Right cardiac atrium (tissue), 5 donors: Measurements from ENCODE around the gene NCAPD3. TPM values are rescaled to one million over a fixed set of nuclear protein-coding genes. Genes with fewer than 3 reads are reported as not detected.
A peak's percentile ranks its signal among the peaks of the same experiment; 100 is the strongest.

Experiments
- ATAC-seq, 2 donors: fragments of 200-7000 bp; cut with Tn5 transposase; one replicate each; pipeline versions ENCODE4 v1.8.0 to v1.9.1; 2020; ENCODE audit warnings: moderate library complexity in 2 of 2, mild to moderate bottlenecking in 1 of 2
- DNase-seq, 3 donors: peaks; one replicate each; pipeline ENCODE4 v3.0.0-alpha.2; 2020
- H3K27ac ChIP-seq: one replicate; pipeline ENCODE4 v1.5.1; 2013; ENCODE audit warnings: mild to moderate bottlenecking, low read length, control low read depth, moderate library complexity
- H3K27me3 ChIP-seq: one replicate; pipeline ENCODE4 v1.6.1; 2013; ENCODE audit not compliant: control insufficient read depth, insufficient read depth
- H3K4me1 ChIP-seq: one replicate; pipeline ENCODE4 v1.6.1; 2013; ENCODE audit warnings: low read length; ENCODE audit not compliant: control insufficient read depth, insufficient read depth
- H3K4me3 ChIP-seq: one replicate; pipeline ENCODE4 v1.5.1; 2013; ENCODE audit warnings: low read length, control low read depth
- H3K9me3 ChIP-seq: one replicate; pipeline ENCODE4 v1.6.1; 2013; ENCODE audit warnings: low read length; ENCODE audit not compliant: control insufficient read depth
- WGBS: extraction: QIAGEN DNeasy Blood & Tissue Kit; methylation state at CpG from one replicate; pipeline ENCODE4 v1.1.7; 2013; 5-methylcytosine and 5-hydroxymethylcytosine counted together
- intact Hi-C, 4 donors: fragments of 100-400 bp; cut with DNase I; formaldehyde crosslinking; loops; one replicate each; pipeline versions ENCODE4 v1.11.0 to v1.14.0; 2022 to 2023
- polyA plus RNA-seq: library from polyadenylated mRNA; stranded (reverse); fragments of 200-250 nt; gene quantifications from one replicate; pipeline ENCODE4 v1.2.3, GENCODE V29; 2013
- total RNA-seq, 4 donors: library from RNA; stranded (reverse); fragmentation: NEBNext Ultra II Directional; extraction: Animal tissue kit (Norgen Biotek cat#: 25700); gene quantifications; one replicate each; pipeline ENCODE4 v1.2.1, GENCODE V29; 2021
- donor health status: healthy with polysubstance abuse.
- donor health status: DM: no; HTN: yes; CAD: no.
- donor health status: DM: no; HTN: no; CAD: no.
- donor health status: DM: no; HTN: yes; CAD: no; lungs with severe emphysema.
- donor health status: DM: yes; HTN: yes; CAD: no.

Gene NCAPD3
- total and polyA plus RNA-seq, 5 donors, result 5.4 to 11.1 (median 9.6) TPM

GRCh38 chr11:134157451-134157850, 66.3 kb downstream of the NCAPD3 start:
- no peaks in the 10 kb centered on the region for H3K9me3 ChIP-seq
- no peak for ATAC-seq
- H3K4me1 ChIP-seq, result no peaks in the 10 kb centered on the region
- no peak for DNase-seq
- no peaks in the 10 kb centered on the region for H3K27me3 ChIP-seq
- 80% methylated on average over 4 of the region's 4 CpGs for WGBS
- H3K27ac ChIP-seq, result no peak overlapping the region
- intact Hi-C loops, result no loop called here
- H3K4me3 ChIP-seq, result no peak overlapping the region

- 92% methylated on average over 28 of the region's 28 CpGs for WGBS
- no peak overlapping the region for H3K4me3 ChIP-seq
- no peaks in the 10 kb centered on the region for H3K27me3 ChIP-seq
- no peak overlapping the region for H3K27ac ChIP-seq
- ATAC-seq, result no peak
- H3K4me1 ChIP-seq, result no peaks in the 10 kb centered on the region
- intact Hi-C loops, result no loop called here
- no peaks in the 10 kb centered on the region for H3K9me3 ChIP-seq
- DNase-seq, result peak in 1 of 3 donors; percentile 43
Observed at GRCh38 chr11:134155946-134156865, 67.6 kb downstream of the NCAPD3 start.

GRCh38 chr11:134155456-134155855, 68.3 kb downstream of the NCAPD3 start:
- DNase-seq (no peak), ATAC-seq (no peak)
- Histone ChIP-seq H3K4me1 (no peaks in the 10 kb centered on the region), H3K27me3 (no peaks in the 10 kb centered on the region), H3K4me3 (no peak overlapping the region), H3K9me3 (no peaks in the 10 kb centered on the region), H3K27ac (no peak overlapping the region)
- intact Hi-C loops, result no loop called here
- WGBS, result 86% methylated on average over 16 of the region's 16 CpGs

GRCh38 chr11:134154441-134154840, 69.3 kb downstream of the NCAPD3 start:
- no peak for ATAC-seq
- intact Hi-C loops, result no loop called here
- WGBS, result 90% methylated on average over 11 of the region's 11 CpGs

GRCh38 chr11:134153147-134153905, 70.4 kb downstream of the NCAPD3 start:
- Histone ChIP-seq H3K4me3 (no peak overlapping the region), H3K27me3 (no peaks in the 10 kb centered on the region), H3K9me3 (no peaks in the 10 kb centered on the region), H3K27ac (no peak overlapping the region), H3K4me1 (no peaks in the 10 kb centered on the region)
- intact Hi-C loops, result no loop called here
- 85% methylated on average over 30 of the region's 30 CpGs for WGBS
- ATAC-seq (peak; percentile 31 to 32), DNase-seq (no peak)

More at GRCh38 chr11:134154441-134154840, 69.3 kb downstream of the NCAPD3 start:
- no peak overlapping the region for H3K4me3 ChIP-seq
- H3K4me1 ChIP-seq, result no peaks in the 10 kb centered on the region
- no peak for DNase-seq
- no peaks in the 10 kb centered on the region for H3K27me3 ChIP-seq
- no peak overlapping the region for H3K27ac ChIP-seq
- H3K9me3 ChIP-seq, result no peaks in the 10 kb centered on the region

- intact Hi-C loops, result no loop called here
- no peaks in the 10 kb centered on the region for H3K4me1 ChIP-seq
- ATAC-seq, result peak; percentile 10 to 22
- H3K4me3 ChIP-seq, result no peak overlapping the region
- H3K27ac ChIP-seq, result no peak overlapping the region
- DNase-seq, result peak in 1 of 3 donors; percentile 63
- WGBS, result 65% methylated on average over 9 of the region's 9 CpGs
- H3K9me3 ChIP-seq, result no peaks in the 10 kb centered on the region
- no peaks in the 10 kb centered on the region for H3K27me3 ChIP-seq
Observed at GRCh38 chr11:134152696-134153095, 71.1 kb downstream of the NCAPD3 start.

- Histone ChIP-seq H3K4me3 (no peak overlapping the region), H3K4me1 (no peaks in the 10 kb centered on the region), H3K27ac (no peak overlapping the region), H3K27me3 (no peaks in the 10 kb centered on the region), H3K9me3 (no peaks in the 10 kb centered on the region)
- DNase-seq (no peak), ATAC-seq (no peak)
- intact Hi-C loops, result no loop called here
- WGBS, result 91% methylated on average over 10 of the region's 10 CpGs
Observed at GRCh38 chr11:134151083-134151747, 72.6 kb downstream of the NCAPD3 start.

GRCh38 chr11:134150195-134150903, 73.4 kb downstream of the NCAPD3 start:
- 92% methylated on average over 12 of the region's 12 CpGs for WGBS
- Histone ChIP-seq H3K27me3 (no peaks in the 10 kb centered on the region), H3K9me3 (no peaks in the 10 kb centered on the region), H3K4me3 (no peak overlapping the region), H3K27ac (no peak overlapping the region), H3K4me1 (no peaks in the 10 kb centered on the region)
- DNase-seq (no peak), ATAC-seq (no peak)
- intact Hi-C loops, result no loop called here

GRCh38 chr11:134149371-134149770, 74.4 kb downstream of the NCAPD3 start:
- ATAC-seq, result no peak
- H3K27me3 ChIP-seq, result no peaks in the 10 kb centered on the region
- H3K4me3 ChIP-seq, result no peak overlapping the region
- 91% methylated on average over 16 of the region's 16 CpGs for WGBS
- no peaks in the 10 kb centered on the region for H3K9me3 ChIP-seq
- no peak for DNase-seq
- intact Hi-C loops, result loop anchor here in 3 of 4 donors (10.0 kb wide), 1 partner anchor 225 kb away; no protein-coding TSS in a partner anchor
- no peaks in the 10 kb centered on the region for H3K4me1 ChIP-seq
- no peak overlapping the region for H3K27ac ChIP-seq

GRCh38 chr11:134146598-134146997, 77.2 kb downstream of the NCAPD3 start:
- H3K27ac ChIP-seq, result no peak overlapping the region
- intact Hi-C loops, result loop anchor here in 3 of 4 donors (10.0 kb wide), 1 partner anchor 222 kb away; no protein-coding TSS in a partner anchor
- no peak overlapping the region for H3K4me3 ChIP-seq
- no peaks in the 10 kb centered on the region for H3K27me3 ChIP-seq
- ATAC-seq, result no peak
- no peaks in the 10 kb centered on the region for H3K9me3 ChIP-seq
- DNase-seq, result no peak
- 98% methylated on average over 3 of the region's 3 CpGs for WGBS
- H3K4me1 ChIP-seq, result no peaks in the 10 kb centered on the region
